ENCODE results near the gene MAPK13.
A peak's percentile ranks its signal among the peaks of the same experiment; 100 is the strongest.
"Not testable (repeated sequence)": the region's sequence is repeated elsewhere in the genome, so short reads cannot be mapped to it uniquely, and the experiment has no call there.

MAPK13 gene

GRCh38 chr6:36128073-36128472 is 2.2 kb upstream of the MAPK13 start:
- no peak for DNase-seq (ENCODE audit: low spot score)

GRCh38 chr6:36128793-36129192 is 1.5 kb upstream of the MAPK13 start:
- no peak for DNase-seq (ENCODE audit: low spot score)

GRCh38 chr6:36129334-36129733 is 979 bp upstream of the MAPK13 start:
- DNase-seq (ENCODE audit: low spot score) = not testable (repeated sequence)

- DNase-seq (ENCODE audit: low spot score) = no peak
Measured at GRCh38 chr6:36130667-36131510, 576 bp downstream of the MAPK13 start.

- DNase-seq (ENCODE audit: low spot score) = peak; percentile 77
Measured at GRCh38 chr6:36131511-36132245, 1.4 kb downstream of the MAPK13 start.

- DNase-seq (ENCODE audit: low spot score) = no peak
Measured at GRCh38 chr6:36132246-36132895, 2.1 kb downstream of the MAPK13 start.

- DNase-seq (ENCODE audit: low spot score) = no peak
Measured at GRCh38 chr6:36133148-36133547, 2.8 kb downstream of the MAPK13 start.

GRCh38 chr6:36133912-36134311 is 3.6 kb downstream of the MAPK13 start:
- DNase-seq (ENCODE audit: low spot score) = no peak

GRCh38 chr6:36135053-36135731 is 4.9 kb downstream of the MAPK13 start:
- no peak for DNase-seq (ENCODE audit: low spot score)

GRCh38 chr6:36136034-36136433 is 5.7 kb downstream of the MAPK13 start:
- no peak for DNase-seq (ENCODE audit: low spot score)

- no peak for DNase-seq (ENCODE audit: low spot score)
Measured at GRCh38 chr6:36136551-36136950, 6.2 kb downstream of the MAPK13 start.

GRCh38 chr6:36138667-36139066 is 8.4 kb downstream of the MAPK13 start:
- no peak for DNase-seq (ENCODE audit: low spot score)

GRCh38 chr6:36139431-36139830 is 9.1 kb downstream of the MAPK13 start:
- no peak for DNase-seq (ENCODE audit: low spot score)

GRCh38 chr6:36139991-36140710 is 9.8 kb downstream of the MAPK13 start:
- DNase-seq (ENCODE audit: low spot score) = no peak

GRCh38 chr6:36141091-36141490 is 10.8 kb downstream of the MAPK13 start:
- DNase-seq (ENCODE audit: low spot score) = no peak

GRCh38 chr6:36141961-36142360 is 11.6 kb downstream of the MAPK13 start:
- no peak for DNase-seq (ENCODE audit: low spot score)

GRCh38 chr6:36142971-36143838 is 12.9 kb downstream of the MAPK13 start:
- no peak for DNase-seq (ENCODE audit: low spot score)

- DNase-seq (ENCODE audit: low spot score) = no peak
Measured at GRCh38 chr6:36145495-36145894, 15.2 kb downstream of the MAPK13 start.

- no peak for DNase-seq (ENCODE audit: low spot score)
Measured at GRCh38 chr6:36147294-36147693, 17.0 kb downstream of the MAPK13 start.

- DNase-seq (ENCODE audit: low spot score) = no peak
Measured at GRCh38 chr6:36149476-36149875, 19.2 kb downstream of the MAPK13 start.

GRCh38 chr6:36150283-36150682 is 20.0 kb downstream of the MAPK13 start:
- DNase-seq (ENCODE audit: low spot score) = no peak

Data from hepatic stellate cell (primary cell).